Measurements from ENCODE around the gene EPAS1.

DNA sequence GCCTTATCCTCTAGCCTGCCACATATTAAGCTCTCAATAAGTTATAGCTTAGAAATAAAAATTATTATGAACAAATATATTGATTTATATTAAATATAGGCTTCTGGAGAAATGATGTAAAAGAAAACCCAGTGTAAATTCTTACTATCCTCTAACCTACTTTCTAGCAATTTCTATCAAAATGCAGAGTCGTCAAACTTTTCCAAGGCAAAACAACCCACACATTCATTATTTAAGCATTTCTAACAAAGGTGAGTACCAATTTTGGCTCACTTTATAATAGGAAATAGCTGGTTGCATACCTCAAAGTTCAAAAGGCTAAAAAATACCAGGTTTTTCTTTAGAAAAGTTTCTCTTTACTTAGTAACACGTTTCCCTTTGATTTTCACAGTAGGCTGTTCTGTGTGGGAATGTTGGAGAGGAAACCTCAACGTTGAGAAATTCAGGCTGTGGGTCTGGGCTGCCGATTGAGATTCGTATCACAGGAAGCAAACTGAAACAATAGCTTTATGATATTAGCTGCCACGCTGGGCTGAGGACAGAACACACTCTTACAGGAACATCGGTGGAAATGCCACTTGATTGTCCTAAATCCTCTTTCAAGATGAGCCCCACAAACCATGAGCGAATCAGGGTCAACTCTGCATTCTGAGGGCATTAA lies 53.0 kb downstream of the EPAS1 start:
- TF ChIP-seq, protein P1, sequence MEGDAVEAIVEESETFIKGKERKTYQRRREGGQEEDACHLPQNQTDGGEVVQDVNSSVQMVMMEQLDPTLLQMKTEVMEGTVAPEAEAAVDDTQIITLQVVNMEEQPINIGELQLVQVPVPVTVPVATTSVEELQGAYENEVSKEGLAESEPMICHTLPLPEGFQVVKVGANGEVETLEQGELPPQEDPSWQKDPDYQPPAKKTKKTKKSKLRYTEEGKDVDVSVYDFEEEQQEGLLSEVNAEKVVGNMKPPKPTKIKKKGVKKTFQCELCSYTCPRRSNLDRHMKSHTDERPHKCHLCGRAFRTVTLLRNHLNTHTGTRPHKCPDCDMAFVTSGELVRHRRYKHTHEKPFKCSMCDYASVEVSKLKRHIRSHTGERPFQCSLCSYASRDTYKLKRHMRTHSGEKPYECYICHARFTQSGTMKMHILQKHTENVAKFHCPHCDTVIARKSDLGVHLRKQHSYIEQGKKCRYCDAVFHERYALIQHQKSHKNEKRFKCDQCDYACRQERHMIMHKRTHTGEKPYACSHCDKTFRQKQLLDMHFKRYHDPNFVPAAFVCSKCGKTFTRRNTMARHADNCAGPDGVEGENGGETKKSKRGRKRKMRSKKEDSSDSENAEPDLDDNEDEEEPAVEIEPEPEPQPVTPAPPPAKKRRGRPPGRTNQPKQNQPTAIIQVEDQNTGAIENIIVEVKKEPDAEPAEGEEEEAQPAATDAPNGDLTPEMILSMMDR (IDR thresholded peaks at IDR 0.05) = no peak
- TF ChIP-seq POLR2A (IDR thresholded peaks at IDR 0.05) = no peak

Data from uterus (tissue), 2 donors.